Measurements from ENCODE around the gene ANKRD34C.
A peak's percentile ranks its signal among the peaks of the same experiment; 100 is the strongest.

Gene ANKRD34C

GRCh38 chr15:79282371-79283251 lies at the start of gene ANKRD34C:
TSS of gene ANKRD34C (plus strand) at chr15:79282722. CDS start at chr15:79293285, 10,563 bp downstream.
- no peak for DNase-seq

GRCh38 chr15:79233236-79233635 lies 49.3 kb upstream of the ANKRD34C start:
- DNase-seq, result no peak

- no peak for DNase-seq
Measured at GRCh38 chr15:79240036-79240435, 42.5 kb upstream of the ANKRD34C start.

- DNase-seq, result no peak
Measured at GRCh38 chr15:79243723-79244122, 38.8 kb upstream of the ANKRD34C start.

GRCh38 chr15:79244876-79245275 lies 37.6 kb upstream of the ANKRD34C start:
- DNase-seq, result no peak

GRCh38 chr15:79248183-79248582 lies 34.3 kb upstream of the ANKRD34C start:
- DNase-seq, result no peak

GRCh38 chr15:79257454-79257853 lies 25.1 kb upstream of the ANKRD34C start:
- DNase-seq, result no peak

GRCh38 chr15:79261836-79262235 lies 20.7 kb upstream of the ANKRD34C start:
- no peak for DNase-seq

- DNase-seq, result no peak
Measured at GRCh38 chr15:79265167-79265566, 17.4 kb upstream of the ANKRD34C start.

- no peak for DNase-seq
Measured at GRCh38 chr15:79265987-79266579, 16.4 kb upstream of the ANKRD34C start.

- DNase-seq, result peak; percentile 65
Measured at GRCh38 chr15:79283252-79284048, 928 bp downstream of the ANKRD34C start.

GRCh38 chr15:79290642-79291275 lies 8.2 kb downstream of the ANKRD34C start:
- DNase-seq, result no peak

GRCh38 chr15:79292011-79292410 lies 9.5 kb downstream of the ANKRD34C start:
- no peak for DNase-seq

GRCh38 chr15:79294075-79294474 lies 11.6 kb downstream of the ANKRD34C start:
- no peak for DNase-seq

- DNase-seq, result no peak
Measured at GRCh38 chr15:79296583-79296982, 14.1 kb downstream of the ANKRD34C start.

GRCh38 chr15:79299126-79299840 lies 16.8 kb downstream of the ANKRD34C start:
- DNase-seq, result no peak

- no peak for DNase-seq
Measured at GRCh38 chr15:79299841-79300235, 17.3 kb downstream of the ANKRD34C start.

GRCh38 chr15:79307251-79307650 lies 24.7 kb downstream of the ANKRD34C start:
- DNase-seq, result no peak

- no peak for DNase-seq
Measured at GRCh38 chr15:79308874-79309273, 26.4 kb downstream of the ANKRD34C start.

- no peak for DNase-seq
Measured at GRCh38 chr15:79310612-79310984, 28.1 kb downstream of the ANKRD34C start.

GRCh38 chr15:79310985-79311900 lies 28.7 kb downstream of the ANKRD34C start, which contains the start of gene TMED3:
TSS of gene TMED3 (plus strand) at chr15:79311112. CDS start at chr15:79311250, 138 bp downstream.
- DNase-seq, result peak; percentile 85
